AG09309 (cell line): Measurements from ENCODE around the gene FAM110D.

Source experiments
- DNase-seq: peaks from one replicate; pipeline ENCODE4 v3.0.0-alpha.2; 2010; ENCODE audit warnings: low read depth
- H3K4me3 ChIP-seq: 2 replicates; pipeline ENCODE4 v1.5.1; 2011; ENCODE audit warnings: mild to moderate bottlenecking, low read depth, low read length, moderate library complexity; ENCODE audit not compliant: control insufficient read depth
- CTCF ChIP-seq: IDR thresholded peaks from 2 replicates; pipeline ENCODE4 v1.5.1; 2011; ENCODE audit warnings: mild to moderate bottlenecking, low read depth, low read length, inconsistent platforms; ENCODE audit not compliant: insufficient read depth, control insufficient read depth; ENCODE audit errors: missing control alignments

The FAM110D gene

GRCh38 chr1:26158908-26159742, at the start of gene FAM110D:
TSS of gene FAM110D (plus strand) at chr1:26159079. CDS start at chr1:26161292, 2,213 bp downstream.
- no peak for TF ChIP-seq CTCF
- no peak for DNase-seq
- no peak within 1 kb of the TSS for H3K4me3 ChIP-seq

GRCh38 chr1:26109229-26110164, 49.4 kb upstream of the FAM110D start:
- no peak for DNase-seq
- TF ChIP-seq CTCF = no peak
- H3K4me3 ChIP-seq = no peak overlapping the region

GRCh38 chr1:26110731-26111529, 47.9 kb upstream of the FAM110D start:
- TF ChIP-seq CTCF = no peak
- DNase-seq = no peak
- peak overlapping the region; percentile 68 for H3K4me3 ChIP-seq

- peak; percentile 85 for DNase-seq
- H3K4me3 ChIP-seq = peak within 1 kb of the TSS; percentile 93
- no peak for TF ChIP-seq CTCF
Observed at GRCh38 chr1:26111530-26112406, 47.1 kb upstream of the FAM110D start, which contains the start of gene PDIK1L. TSS of gene PDIK1L (plus strand) at chr1:26111824. CDS start at chr1:26114309, 2,485 bp downstream.

- peak overlapping the region; percentile 93 for H3K4me3 ChIP-seq
- no peak for TF ChIP-seq CTCF
- DNase-seq = no peak
Observed at GRCh38 chr1:26112407-26112775, 46.5 kb upstream of the FAM110D start.
